Activated CD4-positive, alpha-beta T cell treated with anti-CD3 and anti-CD28 coated beads, Interleukin-2, amount 50 U/mL, for 24 hours (primary cell): ENCODE measurements around the gene TPH2.
A peak's percentile ranks its signal among the peaks of the same experiment; 100 is the strongest.

Experiments used
- DNase-seq, 2 donors: peaks; one replicate each; pipeline ENCODE4 v3.0.0-alpha.2; 2020; ENCODE audit warnings: low read depth in 1 of 2, low spot score in 1 of 2

The TPH2 gene

GRCh38 chr12:71938728-71939385 is at the start of gene TPH2:
TPH2 (plus strand) TSS chr12:71938845; CDS start chr12:71938987, 142 bp downstream.
- DNase-seq: peak in 1 of 2 donors; percentile 12

- DNase-seq: no peak
These were observed 48.2 kb upstream of the TPH2 start for GRCh38 chr12:71890475-71890874.

DNA sequence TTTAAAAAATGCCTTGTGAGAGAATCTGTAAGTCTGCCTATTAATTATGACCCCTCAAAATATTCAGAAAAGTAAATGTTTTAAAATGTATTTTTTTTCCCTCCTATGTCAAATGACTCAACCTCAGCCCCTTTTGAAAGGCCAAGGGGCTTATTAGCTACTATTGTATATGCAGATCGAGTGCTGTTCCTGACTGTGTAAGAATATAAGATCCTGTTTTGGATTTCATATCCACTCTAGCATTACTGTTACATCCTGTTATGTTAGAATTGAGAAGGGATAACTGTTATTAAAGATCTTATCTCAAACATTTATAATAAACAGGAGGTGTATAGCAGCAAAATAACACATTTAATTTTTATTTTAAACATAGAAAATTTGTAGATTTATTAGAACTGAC is 46.6 kb upstream of the TPH2 start:
- DNase-seq: no peak

DNA sequence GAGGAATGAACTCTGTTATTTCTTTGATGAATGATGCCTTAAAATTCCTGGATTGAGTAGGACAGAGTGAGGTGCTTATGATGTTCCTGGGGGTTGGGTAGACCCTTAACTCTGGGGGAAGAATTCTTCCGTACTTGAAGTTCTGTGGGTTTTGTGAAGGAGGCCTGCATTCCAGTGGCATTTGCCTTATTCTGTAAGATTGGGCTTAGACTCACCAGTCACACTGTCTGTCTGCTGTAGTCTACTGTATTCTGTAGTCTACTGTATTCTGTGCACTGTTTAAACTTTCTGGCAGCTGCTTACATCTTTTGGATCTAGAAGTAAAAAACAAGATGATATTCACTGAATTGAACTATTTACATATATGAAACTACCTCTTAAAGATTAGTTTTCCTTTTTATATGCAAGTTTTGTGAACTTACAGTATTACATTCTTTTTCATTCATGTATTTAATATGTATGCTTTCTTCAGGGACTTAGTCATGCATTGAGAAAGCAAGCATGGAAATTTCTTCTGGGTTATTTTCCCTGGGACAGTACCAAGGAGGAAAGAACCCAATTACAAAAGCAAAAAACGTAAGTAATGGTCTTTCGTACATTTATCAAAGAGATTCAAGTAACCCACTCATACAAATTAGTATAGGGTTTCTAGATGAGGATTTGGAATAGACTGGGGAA is 42.3 kb upstream of the TPH2 start:
- no peak for DNase-seq

GRCh38 chr12:71900091-71900490 is 38.6 kb upstream of the TPH2 start:
- no peak for DNase-seq

GRCh38 chr12:71904629-71905028 is 34.0 kb upstream of the TPH2 start:
- no peak for DNase-seq

DNA sequence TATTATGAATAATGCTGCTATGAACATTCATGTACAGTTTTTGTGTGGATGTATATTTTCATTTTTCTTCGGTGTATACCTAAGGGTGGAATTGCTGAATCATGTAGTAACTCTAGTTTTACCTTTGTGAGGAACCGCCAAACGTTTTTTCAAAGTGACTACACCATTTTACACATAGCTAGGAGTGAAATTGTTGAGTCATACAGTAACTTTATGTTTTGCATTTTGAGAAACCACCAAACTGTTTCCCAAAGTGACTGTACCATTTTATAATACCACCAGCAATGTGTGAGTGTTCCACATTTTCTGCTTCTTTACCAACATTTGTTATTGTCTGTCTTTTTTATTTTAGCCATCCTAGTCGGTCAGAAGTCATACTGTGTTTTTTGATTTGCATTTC is 3.1 kb upstream of the TPH2 start:
- no peak for DNase-seq

GRCh38 chr12:71940068-71940467 is 1.4 kb downstream of the TPH2 start:
- DNase-seq: no peak

DNA sequence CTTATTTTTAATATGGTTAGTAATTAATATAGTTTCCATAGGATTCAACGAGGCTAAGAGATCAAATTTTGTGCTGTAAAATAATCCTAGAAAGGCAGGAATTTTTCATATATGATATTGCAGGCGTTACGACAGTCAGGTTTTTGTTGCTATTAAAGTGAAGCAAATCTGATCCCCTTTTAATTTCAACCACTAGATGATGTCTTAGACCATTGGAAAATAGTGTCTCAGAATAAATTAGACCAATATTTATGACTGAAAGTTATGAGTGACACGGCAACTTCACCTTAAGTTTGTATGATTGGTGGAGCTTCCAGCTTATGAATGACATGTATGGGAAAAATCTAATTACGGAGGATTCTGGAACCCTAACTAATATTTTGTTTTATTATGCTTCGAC is 2.5 kb downstream of the TPH2 start:
- no peak for DNase-seq

DNA sequence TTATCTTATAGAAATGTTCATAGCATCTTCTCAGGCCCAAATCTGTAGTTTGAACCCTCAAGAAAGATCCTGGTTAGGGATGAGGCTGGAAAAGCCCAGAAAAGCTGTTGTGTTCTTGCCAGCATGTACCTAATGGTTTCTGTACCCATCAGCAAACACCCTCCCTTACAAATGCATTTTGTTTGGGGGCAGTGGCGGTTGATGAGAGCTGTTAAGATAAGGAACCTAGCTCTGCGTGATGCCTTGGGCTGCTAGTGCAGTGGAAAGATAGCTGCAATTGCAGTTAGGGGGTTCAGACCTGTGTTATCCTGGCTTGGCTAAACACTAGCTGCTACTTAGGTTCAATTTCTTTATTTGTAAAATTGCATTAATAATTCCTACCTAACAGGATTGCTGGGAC is 3.6 kb downstream of the TPH2 start:
- no peak for DNase-seq

GRCh38 chr12:71942703-71943102 is 4.1 kb downstream of the TPH2 start:
- no peak for DNase-seq

DNA sequence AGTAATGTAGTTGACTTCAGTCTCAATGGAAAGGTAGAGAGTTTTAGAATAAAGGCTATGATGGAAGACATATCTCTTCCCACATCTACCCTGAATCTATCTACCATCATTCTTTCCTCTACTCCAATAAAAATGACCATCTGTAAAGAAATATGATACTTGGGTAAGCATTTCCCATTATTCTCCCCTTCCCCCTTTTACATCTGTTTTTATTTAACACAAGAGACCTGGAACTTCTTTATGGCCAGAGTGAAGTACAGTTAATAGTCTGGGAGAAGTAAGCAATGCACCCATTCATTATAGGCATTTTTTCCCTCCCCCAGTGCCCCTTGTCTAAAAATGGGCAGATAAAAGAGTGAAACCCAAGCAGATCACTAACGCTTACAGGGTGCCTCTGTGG is 6.5 kb downstream of the TPH2 start:
- DNase-seq: no peak

DNA sequence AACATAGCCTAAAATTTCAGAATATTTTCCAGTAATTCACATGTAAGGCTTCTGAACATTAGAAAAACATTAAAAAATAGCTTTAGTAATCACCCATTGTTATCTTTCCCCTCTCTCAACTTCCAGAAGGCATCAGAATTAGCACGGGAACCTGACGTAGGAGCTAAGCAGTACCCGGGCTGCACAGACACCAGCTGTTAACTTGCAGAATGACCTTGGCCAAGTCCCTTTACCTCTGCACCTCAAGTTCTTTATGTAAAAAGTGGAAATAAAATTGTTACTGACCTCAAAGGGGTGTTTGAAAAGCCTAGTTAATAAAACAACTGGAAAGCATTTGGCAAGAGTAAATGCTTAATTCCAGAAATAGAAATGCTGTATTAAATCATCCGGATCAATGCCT is 7.2 kb downstream of the TPH2 start:
- no peak for DNase-seq

- DNase-seq: no peak
These were observed 9.0 kb downstream of the TPH2 start for GRCh38 chr12:71947645-71948105.

DNA sequence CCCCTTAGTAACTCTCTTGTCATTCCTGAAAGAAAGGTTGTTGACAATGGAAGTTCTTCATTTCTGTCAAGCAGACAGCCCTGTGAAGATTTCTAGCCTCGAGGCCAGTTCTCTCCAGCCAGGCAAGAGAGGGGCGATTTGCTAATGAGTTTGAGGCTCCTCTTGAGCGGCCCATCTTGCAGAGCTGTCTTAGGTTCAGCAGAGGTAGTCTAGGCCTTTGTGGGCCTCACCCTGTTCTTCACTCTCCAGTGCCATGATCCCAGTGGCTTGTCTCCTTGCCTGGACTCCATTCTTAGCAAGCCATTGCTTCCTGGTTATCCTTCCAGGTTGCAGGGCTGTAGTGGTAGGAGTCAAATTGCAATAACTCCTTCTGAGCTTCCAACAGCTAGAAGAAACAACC is 9.7 kb downstream of the TPH2 start:
- DNase-seq: no peak

DNA sequence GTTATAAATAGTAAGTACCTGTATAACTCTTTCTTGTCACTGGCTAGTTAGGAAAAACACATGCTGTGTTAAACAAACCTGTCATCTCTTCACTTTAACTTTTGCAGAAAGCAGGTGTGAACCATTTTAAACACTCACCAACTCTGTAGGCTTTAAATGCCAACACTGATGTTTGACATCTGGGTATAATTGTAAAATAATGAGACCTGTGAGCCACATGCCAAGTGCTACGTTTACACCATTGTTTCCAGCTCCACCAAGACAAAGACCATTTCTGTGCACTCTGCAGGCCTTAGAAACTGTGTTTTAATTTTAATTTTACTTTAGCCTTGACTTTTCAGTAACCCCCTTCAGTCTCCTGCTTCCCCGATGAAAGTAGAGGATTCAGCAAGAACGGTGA is 11.0 kb downstream of the TPH2 start:
- DNase-seq: no peak

GRCh38 chr12:71950404-71950803 is 11.8 kb downstream of the TPH2 start:
- no peak for DNase-seq

DNA sequence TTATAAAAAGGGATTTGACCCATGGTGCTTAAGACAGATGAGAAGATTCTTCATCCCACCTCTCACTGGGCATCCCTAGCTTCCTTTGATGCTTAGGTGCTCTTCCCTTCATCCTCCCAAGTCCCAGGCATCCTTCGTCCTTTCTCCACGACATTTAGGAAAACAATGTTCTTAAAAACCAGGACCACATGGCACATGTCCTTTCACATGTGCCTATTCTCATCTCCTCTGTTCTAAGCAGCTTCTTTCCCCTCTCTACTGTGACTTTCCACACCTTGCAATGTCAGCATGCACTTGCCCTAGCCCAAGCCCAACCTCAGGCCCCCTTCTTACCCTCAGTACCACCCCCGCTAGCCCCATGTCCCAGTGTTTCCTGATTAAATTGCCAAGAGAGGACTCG is 12.2 kb downstream of the TPH2 start:
- DNase-seq: no peak

GRCh38 chr12:71954083-71954778 is 15.6 kb downstream of the TPH2 start:
- no peak for DNase-seq

DNA sequence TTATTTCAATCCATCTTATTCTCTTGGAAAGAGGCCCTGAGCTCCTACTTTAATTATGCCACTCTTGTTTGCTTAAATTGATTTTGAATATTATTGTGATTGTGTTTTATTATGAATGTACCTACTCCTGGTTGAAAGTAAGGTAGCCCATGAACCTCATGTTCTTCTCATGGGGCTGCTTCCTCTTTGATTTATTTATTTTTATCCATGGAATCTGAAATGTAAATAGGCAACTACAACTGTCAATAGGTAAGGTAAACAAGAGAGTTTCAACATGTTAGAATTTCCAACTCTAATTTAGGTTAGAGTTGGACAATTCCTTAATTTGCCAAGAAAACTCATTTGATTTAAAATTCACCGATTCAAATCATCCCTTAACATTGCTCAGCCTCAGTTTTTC is 16.2 kb downstream of the TPH2 start:
- no peak for DNase-seq

GRCh38 chr12:71955970-71956369 is 17.3 kb downstream of the TPH2 start:
- no peak for DNase-seq

- DNase-seq: no peak
These were observed 19.4 kb downstream of the TPH2 start for GRCh38 chr12:71958056-71958455.
